ENCODE results near the gene LUC7L3.
A peak's percentile ranks its signal among the peaks of the same experiment; 100 is the strongest.
"Not testable (repeated sequence)": the region's sequence is repeated elsewhere in the genome, so short reads cannot be mapped to it uniquely, and the experiment has no call there.

The LUC7L3 gene

DNA sequence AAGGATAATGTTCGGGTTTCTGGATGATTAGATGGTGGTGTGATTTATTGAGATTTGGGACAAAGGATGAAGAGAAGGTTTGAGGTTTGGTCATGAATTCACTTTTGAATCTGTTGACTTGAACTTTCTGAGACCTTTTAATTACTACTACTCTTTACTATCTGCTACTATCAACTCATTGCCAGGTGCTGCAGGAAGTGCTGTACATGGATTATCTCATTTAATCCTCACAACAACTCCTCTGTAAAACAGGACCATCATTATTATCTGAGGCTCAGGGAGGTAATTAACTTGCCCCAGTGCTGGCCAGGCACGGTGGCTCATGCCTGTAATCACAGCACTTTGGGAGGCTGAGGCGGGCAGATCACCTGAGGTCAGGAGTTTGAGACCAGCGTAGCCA is 8.8 kb upstream of the LUC7L3 start:
- H3K4me3 Mint-ChIP-seq: no peak overlapping the region
- H3K4me1 Mint-ChIP-seq: peaks cover 35% of the 10 kb centered on the region
- peaks cover 2% of the 10 kb centered on the region for H3K36me3 Mint-ChIP-seq
- CTCF ChIA-PET: no interaction called here
- no peak for DNase-seq
- H3K27ac Mint-ChIP-seq: no peak overlapping the region
- H3K27me3 Mint-ChIP-seq: peaks cover 26% of the 10 kb centered on the region
- H3K9me3 Mint-ChIP-seq: no peaks in the 10 kb centered on the region

DNA sequence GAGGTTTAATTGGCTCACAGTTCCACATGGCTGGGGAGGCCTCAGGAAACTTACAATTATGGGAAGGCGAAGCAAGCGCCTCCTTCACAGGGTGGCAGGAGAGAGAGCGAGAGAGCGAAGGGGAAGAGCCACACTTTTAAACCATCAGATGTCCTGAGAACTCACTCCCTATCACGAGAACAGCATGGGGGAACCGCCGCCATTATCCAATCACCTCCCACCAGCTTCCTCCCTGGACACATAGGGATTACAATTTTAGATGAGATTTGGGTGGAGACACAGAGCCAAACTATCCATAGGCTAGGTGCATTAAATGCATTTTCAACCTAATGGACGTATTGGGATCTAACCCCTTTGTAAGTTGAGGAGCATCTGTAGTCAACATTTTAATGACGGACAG is 6.8 kb upstream of the LUC7L3 start:
- CTCF ChIA-PET: interaction anchor here (1.2 kb wide), 1 partner anchor 19 kb away, joined by 3 read pairs; no protein-coding TSS in a partner anchor
- Mint-ChIP-seq H3K27ac (peak overlapping the region; percentile 43), H3K4me1 (peaks cover 26% of the 10 kb centered on the region), H3K36me3 (no peaks in the 10 kb centered on the region), H3K9me3 (no peaks in the 10 kb centered on the region), H3K27me3 (peaks cover 26% of the 10 kb centered on the region), H3K4me3 (no peak overlapping the region)
- DNase-seq: no peak

DNA sequence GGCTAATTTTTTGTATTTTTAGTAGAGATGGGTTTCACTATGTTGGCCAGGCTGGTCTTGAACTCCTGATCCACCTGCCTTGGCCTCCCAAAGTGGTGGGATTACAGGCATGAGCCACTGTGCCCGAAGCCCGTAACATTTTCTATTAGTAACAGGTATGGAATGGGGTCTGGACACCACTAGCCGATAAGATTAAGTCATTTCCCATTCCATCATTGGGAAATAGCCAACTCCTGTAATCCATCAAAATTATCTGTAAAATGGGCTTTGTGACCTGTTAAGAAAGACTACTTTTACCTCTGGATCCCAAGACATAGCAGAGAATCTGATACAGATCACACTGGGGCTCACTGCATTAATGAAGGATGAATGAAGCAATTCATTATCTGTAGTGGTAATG is 3.9 kb upstream of the LUC7L3 start:
- CTCF ChIA-PET: no interaction called here
- Mint-ChIP-seq H3K9me3 (no peaks in the 10 kb centered on the region), H3K4me1 (peaks cover 4% of the 10 kb centered on the region), H3K36me3 (peaks cover 5% of the 10 kb centered on the region), H3K27me3 (peaks cover 26% of the 10 kb centered on the region), H3K27ac (no peak overlapping the region), H3K4me3 (no peak overlapping the region)
- DNase-seq: no peak

DNA sequence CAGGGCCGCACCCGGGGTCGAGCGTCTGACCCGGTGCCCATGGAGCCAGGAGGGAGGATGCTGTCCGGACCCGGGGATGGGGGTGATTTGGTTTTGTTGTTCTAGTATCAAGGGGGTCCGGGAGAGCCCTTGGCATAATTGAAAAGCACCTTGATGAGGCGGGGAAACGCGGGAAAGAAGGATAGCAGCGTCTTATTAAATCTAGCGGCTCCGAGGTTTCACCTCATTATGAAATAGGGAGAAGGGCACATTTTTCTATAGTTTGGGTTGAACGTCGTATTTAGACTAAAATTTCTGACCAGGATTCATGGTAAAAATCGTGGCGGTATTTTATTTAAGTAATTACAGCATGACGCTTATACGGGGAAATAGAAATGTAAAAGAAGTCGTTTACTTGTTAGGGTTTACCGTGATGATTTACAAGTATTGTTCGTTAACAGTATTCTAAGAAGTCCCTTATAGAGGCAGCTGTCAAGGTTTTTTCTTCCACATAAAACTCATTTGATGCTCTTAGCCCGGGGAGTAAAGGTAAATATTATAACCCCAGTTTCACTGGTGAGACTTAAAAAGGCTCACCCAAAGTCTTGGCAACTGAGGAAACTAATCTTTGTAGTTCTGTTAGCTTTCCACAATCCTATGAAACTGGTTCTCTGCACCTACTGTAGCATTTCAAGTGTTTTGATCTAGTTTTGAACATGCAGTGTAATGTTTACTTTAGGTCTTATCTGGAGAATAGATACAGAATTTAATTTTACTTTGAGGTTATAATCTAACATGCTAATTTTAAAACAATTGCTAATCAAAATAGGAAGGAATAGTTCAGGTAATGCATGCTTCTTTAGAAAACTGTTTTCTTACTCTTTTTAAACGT is 756 bp downstream of the LUC7L3 start:
- DNase-seq: no peak
- CTCF ChIA-PET: no interaction called here
- no peaks in the 10 kb centered on the region for H3K9me3 Mint-ChIP-seq

DNA sequence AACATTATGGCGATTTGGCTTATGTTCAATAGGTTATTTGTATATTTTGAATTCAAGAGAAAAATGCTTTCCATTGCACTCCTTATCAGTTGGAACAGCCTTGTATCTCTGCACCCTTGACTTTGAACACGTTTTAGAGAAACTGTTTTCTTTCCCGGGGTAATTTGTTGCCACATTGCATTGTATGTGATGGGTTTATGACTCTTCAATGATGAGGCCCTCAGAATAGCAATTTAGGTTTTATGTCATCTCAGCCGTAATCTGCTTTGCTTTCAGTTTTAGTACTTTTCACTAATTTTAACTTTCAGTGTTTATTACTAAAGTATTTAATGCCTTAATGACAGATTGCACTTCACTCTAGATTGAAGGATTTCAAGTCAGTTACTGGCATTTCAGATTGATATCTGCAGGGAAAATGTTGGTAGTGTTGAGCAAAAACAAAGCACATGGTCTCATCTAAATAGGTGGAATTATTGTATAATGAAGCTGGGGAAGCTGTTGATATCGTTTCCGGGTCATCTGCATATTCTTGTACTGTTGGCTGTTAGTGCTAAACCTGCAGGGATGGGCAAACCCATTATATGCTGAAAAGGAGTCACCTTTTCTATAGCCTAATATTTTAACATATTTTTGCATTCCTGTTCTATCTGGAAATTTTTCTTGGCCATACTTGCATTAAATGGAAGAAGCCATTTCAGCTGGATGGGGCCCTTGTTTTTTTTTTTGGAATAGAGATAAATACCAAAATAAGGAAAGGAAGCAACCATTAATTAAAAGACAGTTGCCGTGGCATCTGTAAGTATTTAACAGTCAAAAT is 2.0 kb downstream of the LUC7L3 start:
- peaks cover 29% of the 10 kb centered on the region for H3K4me1 Mint-ChIP-seq
- H3K27ac Mint-ChIP-seq: peak overlapping the region; percentile 98
- peak overlapping the region; percentile 81 for H3K4me3 Mint-ChIP-seq
- H3K9me3 Mint-ChIP-seq: no peaks in the 10 kb centered on the region
- H3K36me3 Mint-ChIP-seq: peaks cover 14% of the 10 kb centered on the region
- no peaks in the 10 kb centered on the region for H3K27me3 Mint-ChIP-seq
- CTCF ChIA-PET: interaction anchor here (1.9 kb wide), 1 partner anchor 12 kb away, joined by 4 read pairs; no protein-coding TSS in a partner anchor
- no peak for DNase-seq

More for the DNA sequence above, 756 bp downstream of the LUC7L3 start:
- Mint-ChIP-seq H3K27ac (peak overlapping the region; percentile 98), H3K4me3 (peak overlapping the region; percentile 81), H3K4me1 (peaks cover 24% of the 10 kb centered on the region), H3K36me3 (peaks cover 14% of the 10 kb centered on the region), H3K27me3 (no peaks in the 10 kb centered on the region)

DNA sequence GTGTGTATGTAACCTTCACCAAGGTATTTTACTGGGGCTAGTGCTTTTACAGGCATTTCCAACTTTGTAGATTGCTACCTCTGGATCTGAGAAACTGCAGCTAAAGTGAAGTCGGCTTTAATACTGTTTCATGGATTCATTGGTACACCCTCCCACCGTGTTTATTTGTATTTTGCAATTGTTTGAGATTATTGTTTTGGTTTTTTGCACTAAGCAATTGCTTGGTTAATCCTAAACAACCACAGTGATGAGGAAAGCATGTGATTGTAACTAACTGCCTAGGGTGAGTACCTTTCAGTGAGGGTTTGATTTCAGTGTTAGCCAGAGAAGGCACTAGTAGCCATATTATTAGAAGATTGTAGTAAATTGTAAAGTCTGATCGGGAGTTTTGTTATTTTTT is 3.3 kb downstream of the LUC7L3 start:
- Mint-ChIP-seq H3K4me3 (peak overlapping the region; percentile 38), H3K9me3 (no peaks in the 10 kb centered on the region), H3K27me3 (no peaks in the 10 kb centered on the region), H3K27ac (peak overlapping the region; percentile 67), H3K36me3 (peaks cover 21% of the 10 kb centered on the region), H3K4me1 (peaks cover 38% of the 10 kb centered on the region)
- CTCF ChIA-PET: interaction anchor here (1.9 kb wide), 1 partner anchor 14 kb away, joined by 4 read pairs; no protein-coding TSS in a partner anchor
- DNase-seq: no peak

DNA sequence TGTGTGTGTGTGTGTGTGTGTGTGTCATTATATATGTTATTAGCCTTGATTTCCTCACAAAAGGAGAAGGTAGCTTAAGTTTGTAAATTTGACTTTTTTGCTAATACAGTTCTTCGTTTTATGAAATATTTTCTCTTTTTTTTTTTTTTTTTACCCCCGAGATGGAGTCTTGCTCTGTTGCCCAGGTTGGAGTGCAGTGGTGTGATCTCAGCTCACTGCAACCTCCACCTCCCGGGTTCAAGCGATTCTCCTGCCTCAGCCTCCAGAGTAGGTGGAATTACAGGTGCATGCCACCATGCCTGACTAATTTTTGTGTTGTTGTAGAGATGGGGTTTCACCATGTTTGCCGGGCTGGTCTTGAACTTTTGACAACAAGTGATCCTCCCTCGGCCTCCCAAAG is 5.2 kb downstream of the LUC7L3 start:
- CTCF ChIA-PET, H3K9me3 Mint-ChIP-seq, H3K27me3 Mint-ChIP-seq, H3K4me3 Mint-ChIP-seq, DNase-seq, H3K27ac Mint-ChIP-seq: not testable (repeated sequence)
- Mint-ChIP-seq H3K4me1 (peaks cover 38% of the 10 kb centered on the region), H3K36me3 (peaks cover 22% of the 10 kb centered on the region)

DNA sequence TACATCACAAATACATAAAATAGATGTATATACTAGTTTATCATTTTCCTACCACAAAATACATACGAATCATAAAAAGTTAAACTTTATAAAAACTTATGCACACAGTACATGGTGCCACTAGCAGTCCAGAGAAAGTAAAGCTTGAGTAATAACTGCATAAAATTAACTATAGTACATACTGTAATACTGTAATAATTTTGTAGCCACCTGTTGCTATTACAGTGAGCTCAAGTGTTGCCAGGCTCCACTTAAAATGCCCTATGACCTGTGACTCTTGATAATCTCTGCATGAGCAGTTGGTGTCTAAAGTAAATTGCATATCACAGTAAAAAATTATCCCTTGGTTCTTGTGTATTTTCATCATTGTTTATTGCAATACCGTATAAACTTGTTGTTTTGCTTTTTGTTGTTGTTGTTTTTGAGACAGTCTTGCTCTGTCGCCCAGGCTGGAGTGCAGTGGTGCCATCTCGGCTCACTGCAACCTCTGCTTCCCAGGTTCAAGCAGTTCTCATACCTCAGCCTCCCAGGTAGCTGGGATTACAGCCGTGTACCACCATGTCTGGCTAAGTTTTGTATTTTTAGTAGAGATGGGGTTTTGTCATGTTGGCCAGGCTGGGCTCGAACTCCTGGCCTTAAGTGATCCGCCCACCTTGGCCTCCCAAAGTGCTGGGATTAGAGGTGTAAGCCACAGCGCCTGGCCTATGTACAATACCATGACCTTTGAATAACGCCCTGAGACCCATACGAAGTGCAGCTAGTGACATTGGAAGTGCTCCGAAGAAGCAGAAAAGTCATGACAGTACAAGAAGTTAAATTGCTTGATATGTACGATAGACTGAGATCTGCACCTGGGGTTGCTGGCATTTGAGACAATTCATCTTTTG is 6.6 kb downstream of the LUC7L3 start:
- Mint-ChIP-seq H3K27ac (no peak overlapping the region), H3K36me3 (peaks cover 17% of the 10 kb centered on the region), H3K27me3 (no peaks in the 10 kb centered on the region), H3K4me3 (no peak overlapping the region), H3K9me3 (no peaks in the 10 kb centered on the region), H3K4me1 (peaks cover 39% of the 10 kb centered on the region)
- no peak for DNase-seq
- CTCF ChIA-PET: no interaction called here

DNA sequence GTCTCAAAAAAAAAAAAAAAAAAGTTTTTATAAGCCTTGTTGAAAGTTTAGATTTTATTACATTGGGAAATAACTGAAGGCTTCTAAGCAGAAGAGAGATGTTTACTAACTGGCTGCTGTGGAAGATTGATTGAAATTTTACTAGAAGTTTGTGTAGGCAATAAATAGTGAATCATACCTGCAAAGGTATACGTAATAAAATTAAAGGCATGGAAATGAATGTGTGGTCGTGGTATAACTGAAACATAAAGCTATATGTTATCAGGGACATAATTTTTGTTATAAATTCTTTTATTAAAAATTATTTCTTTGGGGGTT is 8.7 kb downstream of the LUC7L3 start:
- Mint-ChIP-seq H3K27me3 (no peaks in the 10 kb centered on the region), H3K27ac (no peak overlapping the region), H3K4me3 (no peak overlapping the region), H3K4me1 (peaks cover 41% of the 10 kb centered on the region), H3K9me3 (no peaks in the 10 kb centered on the region), H3K36me3 (peaks cover 8% of the 10 kb centered on the region)
- DNase-seq: no peak
- CTCF ChIA-PET: interaction anchor here (1.2 kb wide), 1 partner anchor 57 kb away, joined by 3 read pairs; no protein-coding TSS in a partner anchor

DNA sequence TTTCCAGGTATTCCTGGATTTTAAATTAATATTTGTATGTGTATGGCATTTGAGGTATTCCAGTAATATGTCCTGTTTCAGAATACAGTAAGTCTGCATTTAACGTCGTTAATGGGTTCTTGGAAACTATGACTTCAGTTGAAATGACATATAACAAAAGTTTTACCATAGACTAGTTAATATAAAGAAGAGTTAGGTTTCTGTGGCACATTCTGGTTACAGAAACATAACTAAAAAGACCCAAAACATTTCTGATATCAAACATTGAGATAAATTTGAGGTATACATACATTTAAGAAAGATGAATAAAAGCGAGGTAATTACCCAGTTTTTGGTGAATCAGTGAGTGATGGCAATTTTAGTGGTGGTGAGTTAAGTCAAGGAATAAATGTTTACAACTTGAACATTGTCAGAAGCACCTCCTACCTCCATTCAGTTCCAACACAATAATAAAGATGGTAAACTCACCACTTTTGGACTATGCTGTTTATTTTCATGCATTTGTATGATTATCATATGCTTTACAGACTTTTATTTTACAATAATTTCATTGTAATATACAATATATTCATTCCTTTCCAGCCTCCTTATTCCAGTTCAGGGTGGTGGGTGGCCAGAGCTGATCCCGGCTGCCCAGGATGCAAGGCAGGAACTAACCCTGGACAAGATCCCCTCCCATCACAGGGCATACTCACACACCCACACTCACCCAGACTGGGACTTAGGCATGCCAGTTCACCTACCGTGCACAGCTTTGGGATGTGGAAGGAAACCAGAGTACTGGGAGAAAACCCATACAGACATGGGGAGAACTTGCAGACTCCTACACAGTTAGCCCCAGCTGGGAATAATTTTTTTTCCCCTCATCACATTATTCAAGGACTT is 9.7 kb downstream of the LUC7L3 start:
- DNase-seq: no peak
- H3K27me3 Mint-ChIP-seq: no peaks in the 10 kb centered on the region
- H3K36me3 Mint-ChIP-seq: peaks cover 8% of the 10 kb centered on the region
- H3K4me1 Mint-ChIP-seq: peaks cover 40% of the 10 kb centered on the region
- H3K4me3 Mint-ChIP-seq: no peak overlapping the region
- H3K27ac Mint-ChIP-seq: no peak overlapping the region
- CTCF ChIA-PET: no interaction called here
- no peaks in the 10 kb centered on the region for H3K9me3 Mint-ChIP-seq

DNA sequence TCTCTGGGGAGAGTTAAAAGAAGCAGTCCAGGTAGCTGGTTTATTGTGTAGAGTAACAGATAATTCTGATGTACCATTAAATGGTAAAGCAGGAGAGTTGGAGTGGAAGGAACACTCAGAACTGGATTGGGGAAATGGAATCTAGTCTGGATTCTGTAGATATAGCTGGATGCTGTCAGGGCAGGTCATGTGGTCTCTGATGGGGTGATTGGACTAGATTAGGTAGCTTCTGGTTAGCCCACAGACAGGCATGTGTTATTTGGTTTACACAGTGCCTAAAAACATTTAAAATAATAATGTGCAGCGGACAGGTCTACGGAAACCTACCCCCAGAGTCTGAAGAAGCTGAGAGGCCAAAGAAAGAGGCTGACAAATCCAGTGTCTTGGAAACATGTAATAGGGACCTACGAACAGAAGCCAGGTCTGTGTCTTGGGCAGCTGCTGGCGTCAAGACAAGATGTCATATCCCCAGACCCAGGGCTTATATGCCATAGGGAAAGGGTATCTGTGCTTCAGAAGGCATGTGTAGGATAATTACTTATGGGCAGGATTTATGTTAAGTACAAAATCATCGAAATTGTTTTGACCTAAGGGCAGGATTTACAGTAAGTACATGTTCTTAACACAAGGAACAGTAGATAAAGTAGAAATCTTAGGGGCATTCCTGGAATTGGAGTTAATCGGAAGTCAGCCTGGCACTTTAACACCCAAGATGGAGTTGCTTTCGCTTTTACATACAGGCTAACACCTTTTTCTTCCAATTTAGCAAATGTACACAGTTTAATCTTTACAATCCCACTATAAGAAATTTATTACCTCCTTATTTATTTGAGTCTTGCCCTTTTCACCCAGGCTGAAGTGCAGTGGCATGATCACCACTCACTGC is 12.4 kb downstream of the LUC7L3 start:
- CTCF ChIA-PET: interaction anchor here (1.4 kb wide), 1 partner anchor 51 kb away, joined by 3 read pairs; no protein-coding TSS in a partner anchor
- no peak for DNase-seq
- H3K27me3 Mint-ChIP-seq: no peaks in the 10 kb centered on the region
- H3K9me3 Mint-ChIP-seq: no peaks in the 10 kb centered on the region
- peaks cover 40% of the 10 kb centered on the region for H3K4me1 Mint-ChIP-seq
- no peak overlapping the region for H3K4me3 Mint-ChIP-seq
- H3K36me3 Mint-ChIP-seq: peaks cover 8% of the 10 kb centered on the region
- no peak overlapping the region for H3K27ac Mint-ChIP-seq

DNA sequence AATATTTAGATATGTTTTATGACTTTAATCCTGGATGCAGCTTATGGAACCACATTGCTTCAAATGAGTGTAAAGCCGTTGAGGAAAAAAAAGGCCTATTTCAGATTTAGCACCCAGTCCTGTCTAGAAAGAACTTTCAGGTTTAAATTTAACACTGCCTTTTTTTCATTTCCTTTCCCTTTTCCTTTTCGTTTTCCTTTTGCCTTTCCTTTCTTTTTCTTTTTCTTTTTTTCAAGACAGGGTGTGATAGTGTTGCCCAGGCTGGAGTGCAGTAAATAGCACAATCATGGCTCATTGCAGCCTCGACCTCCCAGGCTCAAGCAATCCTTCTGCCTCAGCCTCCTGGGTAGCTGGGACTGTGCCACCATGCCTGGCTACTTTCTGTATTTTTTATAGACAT is 15.9 kb downstream of the LUC7L3 start:
- no peaks in the 10 kb centered on the region for H3K27me3 Mint-ChIP-seq
- peaks cover 29% of the 10 kb centered on the region for H3K4me1 Mint-ChIP-seq
- CTCF ChIA-PET: no interaction called here

More for the DNA sequence above, 15.9 kb downstream of the LUC7L3 start:
- no peak overlapping the region for H3K27ac Mint-ChIP-seq
- H3K36me3 Mint-ChIP-seq: peaks cover 24% of the 10 kb centered on the region
- H3K9me3 Mint-ChIP-seq: no peaks in the 10 kb centered on the region
- no peak overlapping the region for H3K4me3 Mint-ChIP-seq
- no peak for DNase-seq

Measured in activated naive CD4-positive, alpha-beta T cell treated with anti-CD3 and anti-CD28 coated beads, Interleukin-2, amount 10 ng/mL, durations not matched to agents 7 days and 5 days (primary cell).